Peyer's patch (tissue), 4 donors: ENCODE measurements around the gene SCUBE3. TPM values are rescaled to one million over a fixed set of nuclear protein-coding genes. Genes with fewer than 3 reads are reported as not detected.

Source experiments
- DNase-seq, 3 donors: peaks; one replicate each; pipeline ENCODE4 v3.0.0-alpha.2; 2017 to 2019
- H3K27ac ChIP-seq, 4 donors: fragments of 200-600 bp; sonication (generic); one replicate each; pipeline ENCODE4 v1.5.1; 2016 to 2019
- H3K27me3 ChIP-seq, 2 donors: fragments of 200-600 bp; sonication (generic); one replicate each; pipeline ENCODE4 v1.5.1; 2019
- H3K36me3 ChIP-seq, 3 donors: fragments of 200-600 bp; sonication (generic); one replicate each; pipeline ENCODE4 v1.5.1; 2016 to 2019
- H3K4me1 ChIP-seq, 4 donors: fragments of 200-600 bp; sonication (generic); one replicate each; pipeline ENCODE4 v1.5.1; 2016 to 2019
- H3K4me3 ChIP-seq, 4 donors: fragments of 200-600 bp; sonication (generic); 1 replicate in 3 of 4; 2 replicates in 1 of 4; pipeline ENCODE4 v1.5.1; 2016 to 2019; ENCODE audit warnings: mild to moderate bottlenecking in 1 of 4
- H3K9me3 ChIP-seq, 4 donors: fragments of 200-600 bp; sonication (generic); one replicate each; pipeline ENCODE4 v1.5.1; 2016 to 2019; ENCODE audit warnings: mild to moderate bottlenecking in 1 of 4
- CTCF ChIP-seq, 6 experiments: fragments of 450-650 bp in 4 of 6; fragments of 200-600 bp in 2 of 6; sonication (generic) in 1 of 6; IDR thresholded peaks; one replicate each; pipeline ENCODE4 v1.5.1; 2017 to 2019; ENCODE audit warnings: antibody characterized with exemption in 6 of 6, mild to moderate bottlenecking in 3 of 6, moderate library complexity in 1 of 6
- POLR2A ChIP-seq, 2 donors: fragments of 450-650 bp; IDR thresholded peaks; one replicate each; pipeline ENCODE4 v1.5.1; 2017; ENCODE audit warnings: antibody characterized with exemption in 2 of 2, mild to moderate bottlenecking in 2 of 2, moderate library complexity in 2 of 2
- total RNA-seq, 4 donors: library from RNA; depleted of rRNA; stranded (reverse); fragments of >200 nt; gene quantifications; one replicate each; pipeline ENCODE4 v1.1.0, GENCODE V29; 2016

SCUBE3 gene
- total RNA-seq, 4 donors from 2014 or later, result not detected

- no peak overlapping the region for H3K4me3 ChIP-seq
- H3K4me1 ChIP-seq, result no peaks in the 10 kb centered on the region
- H3K27me3 ChIP-seq, result no peaks in the 10 kb centered on the region
- DNase-seq, result no peak
- H3K27ac ChIP-seq, result no peak overlapping the region
- TF ChIP-seq POLR2A (IDR thresholded peaks at IDR 0.05) (no peak), CTCF (IDR thresholded peaks at IDR 0.05) (no peak)
- peaks cover 0 to 72% (median 0%) of the 10 kb centered on the region in 3 donors for H3K36me3 ChIP-seq
- H3K9me3 ChIP-seq, result no peaks in the 10 kb centered on the region
Observed at GRCh38 chr6:35283361-35283760, 69.6 kb downstream of the SCUBE3 start.

DNA sequence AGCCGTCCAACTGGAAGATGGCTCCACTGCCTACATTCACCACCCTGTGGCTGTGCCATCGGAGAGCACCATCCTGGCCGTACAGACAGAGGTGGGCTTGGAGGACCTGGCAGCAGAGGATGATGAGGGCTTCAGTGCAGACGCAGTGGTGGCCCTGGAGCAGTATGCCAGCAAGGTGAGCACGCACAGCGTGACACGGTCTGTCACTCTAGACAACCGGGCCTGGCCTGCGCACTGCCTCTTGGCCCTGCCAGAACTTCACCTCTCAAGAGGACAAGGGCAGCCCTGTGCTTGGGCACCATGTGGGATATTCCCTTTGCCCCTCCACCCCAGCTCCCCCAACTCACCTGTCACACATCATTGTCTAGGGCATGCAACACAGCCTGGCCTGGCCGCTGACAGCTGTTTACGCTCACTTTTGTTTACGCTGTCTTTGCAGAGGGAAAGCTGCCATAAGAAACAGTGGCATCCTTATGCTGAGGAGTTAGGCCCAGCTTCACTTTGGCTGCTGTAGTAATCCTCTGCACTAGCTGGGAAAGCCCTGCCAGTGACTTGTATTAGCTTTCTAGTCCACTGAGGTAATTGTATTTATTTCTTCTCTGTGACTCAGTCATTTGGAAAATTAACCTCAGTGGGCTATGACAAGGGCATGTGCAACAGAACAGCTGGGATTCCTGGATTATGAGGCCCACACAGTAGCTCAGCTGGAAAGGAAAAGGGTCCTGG lies 74.1 kb downstream of the SCUBE3 start:
- no peak for DNase-seq
- no peak for TF ChIP-seq POLR2A (IDR thresholded peaks at IDR 0.05)
- no peak for TF ChIP-seq CTCF (IDR thresholded peaks at IDR 0.05)
- Histone ChIP-seq H3K4me1 (no peaks in the 10 kb centered on the region), H3K27me3 (no peaks in the 10 kb centered on the region), H3K27ac (no peak overlapping the region), H3K4me3 (no peak overlapping the region), H3K9me3 (no peaks in the 10 kb centered on the region), H3K36me3 (peaks cover 0 to 96% (median 0%) of the 10 kb centered on the region in 3 donors)

DNA sequence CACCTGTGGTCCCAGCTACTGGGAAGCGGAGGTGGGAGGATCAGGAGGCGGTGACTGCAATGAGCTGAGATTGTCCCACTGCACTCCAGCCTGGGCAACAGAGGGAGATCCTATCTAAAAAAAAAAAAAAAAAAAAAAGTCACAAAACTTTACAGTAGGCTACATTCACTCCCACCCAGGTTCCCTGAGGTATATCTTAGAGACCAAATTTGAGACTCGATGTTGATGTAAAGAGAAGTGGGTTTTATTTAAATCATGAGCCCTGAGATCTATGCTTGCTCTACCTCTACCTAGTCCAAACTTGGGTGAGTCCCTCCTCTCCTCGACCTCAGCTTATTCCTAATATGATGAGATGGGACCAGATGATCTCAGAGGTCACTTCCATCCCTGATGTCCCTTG lies 75.1 kb downstream of the SCUBE3 start:
- no peaks in the 10 kb centered on the region for H3K27me3 ChIP-seq
- no peak for TF ChIP-seq CTCF (IDR thresholded peaks at IDR 0.05)
- no peak for TF ChIP-seq POLR2A (IDR thresholded peaks at IDR 0.05)
- no peak overlapping the region for H3K4me3 ChIP-seq
- no peak for DNase-seq
- H3K4me1 ChIP-seq, result no peaks in the 10 kb centered on the region
- no peak overlapping the region for H3K27ac ChIP-seq
- no peaks in the 10 kb centered on the region for H3K9me3 ChIP-seq
- H3K36me3 ChIP-seq, result peaks cover 0 to 96% (median 0%) of the 10 kb centered on the region in 3 donors

- Histone ChIP-seq H3K4me3 (no peak overlapping the region), H3K36me3 (peaks cover 0 to 84% (median 0%) of the 10 kb centered on the region in 3 donors), H3K27ac (no peak overlapping the region), H3K27me3 (no peaks in the 10 kb centered on the region), H3K4me1 (no peaks in the 10 kb centered on the region), H3K9me3 (no peaks in the 10 kb centered on the region)
- TF ChIP-seq CTCF (IDR thresholded peaks at IDR 0.05) (no peak), POLR2A (IDR thresholded peaks at IDR 0.05) (no peak)
- no peak for DNase-seq
Observed at GRCh38 chr6:35291491-35291890, 77.7 kb downstream of the SCUBE3 start.

DNA sequence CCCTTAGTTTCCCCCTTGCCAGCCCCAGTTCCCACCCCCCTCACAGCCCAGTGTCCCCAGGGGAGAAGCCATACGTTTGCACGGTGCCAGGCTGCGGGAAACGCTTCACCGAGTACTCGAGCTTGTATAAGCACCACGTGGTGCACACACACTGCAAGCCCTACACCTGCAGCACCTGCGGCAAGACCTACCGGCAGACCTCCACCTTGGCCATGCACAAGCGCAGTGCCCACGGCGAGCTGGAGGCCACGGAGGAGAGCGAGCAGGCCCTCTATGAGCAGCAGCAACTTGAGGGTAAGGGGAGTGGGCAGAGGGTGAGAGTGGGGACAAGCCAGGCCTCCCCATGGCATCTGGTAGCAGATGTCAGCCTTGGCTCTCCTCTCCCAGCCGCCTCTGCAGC lies 78.7 kb downstream of the SCUBE3 start:
- TF ChIP-seq POLR2A (IDR thresholded peaks at IDR 0.05), result no peak
- TF ChIP-seq CTCF (IDR thresholded peaks at IDR 0.05), result no peak
- H3K9me3 ChIP-seq, result no peaks in the 10 kb centered on the region
- peaks cover 0 to 8% (median 1%) of the 10 kb centered on the region in 4 donors for H3K4me1 ChIP-seq
- peaks cover 0 to 74% (median 0%) of the 10 kb centered on the region in 3 donors for H3K36me3 ChIP-seq
- no peaks in the 10 kb centered on the region for H3K27me3 ChIP-seq
- no peak for DNase-seq
- no peak overlapping the region for H3K4me3 ChIP-seq
- H3K27ac ChIP-seq, result no peak overlapping the region
